ENCODE data around the gene OXLD1. TPM values are rescaled to one million over a fixed set of nuclear protein-coding genes. Genes with fewer than 3 reads are reported as not detected.
"Not testable (repeated sequence)": the region's sequence is repeated elsewhere in the genome, so short reads cannot be mapped to it uniquely, and the experiment has no call there.

The OXLD1 gene
- total RNA-seq, 1 experiment from 2014 or later, result 106 TPM

DNA sequence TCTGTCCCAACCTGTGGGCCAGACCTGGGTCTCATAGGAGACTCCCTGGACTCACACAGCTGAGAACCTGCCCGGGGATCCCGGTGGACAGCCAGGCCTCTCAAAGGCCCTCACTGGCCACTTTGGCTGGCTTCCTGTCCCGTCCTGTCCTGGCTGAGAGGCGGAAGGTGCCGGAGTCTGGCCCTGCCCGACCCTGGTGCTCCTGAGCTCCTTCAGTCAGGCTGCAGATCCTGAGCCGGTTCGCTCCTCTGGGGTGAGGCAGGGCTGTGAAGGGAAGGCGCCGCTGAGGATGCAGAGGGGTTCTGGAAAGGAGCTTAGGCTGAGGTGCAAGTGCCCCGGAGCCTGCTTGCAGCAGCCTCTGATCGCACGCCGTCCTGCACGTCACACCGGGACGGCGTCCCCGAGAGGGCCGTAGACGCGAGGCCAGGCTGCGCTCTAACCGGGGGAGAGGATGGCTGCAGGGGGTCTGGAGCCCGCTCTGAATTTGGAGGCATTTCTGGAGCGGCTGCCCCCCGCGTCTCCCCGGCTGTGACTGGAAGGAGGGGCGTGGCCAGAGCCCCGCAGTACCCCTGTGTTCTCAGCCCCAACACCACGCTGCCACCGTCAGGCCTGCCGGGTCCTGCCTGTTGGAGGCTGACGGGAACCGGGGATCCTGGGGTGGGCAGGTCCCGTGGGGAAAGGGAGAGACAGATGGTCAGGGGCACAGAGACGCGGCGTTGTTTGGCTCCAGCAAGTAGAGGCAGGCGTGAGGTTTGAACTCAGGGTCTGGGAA lies 21.6 kb upstream of the OXLD1 start:
- no peak for DNase-seq (ENCODE audit: low read depth, low spot score)
- in situ Hi-C loops (cut with HindIII; ENCODE audit: low pct_unique_long_range_greater_than_20kb, low sequenced_read_pairs), result no loop called here

DNA sequence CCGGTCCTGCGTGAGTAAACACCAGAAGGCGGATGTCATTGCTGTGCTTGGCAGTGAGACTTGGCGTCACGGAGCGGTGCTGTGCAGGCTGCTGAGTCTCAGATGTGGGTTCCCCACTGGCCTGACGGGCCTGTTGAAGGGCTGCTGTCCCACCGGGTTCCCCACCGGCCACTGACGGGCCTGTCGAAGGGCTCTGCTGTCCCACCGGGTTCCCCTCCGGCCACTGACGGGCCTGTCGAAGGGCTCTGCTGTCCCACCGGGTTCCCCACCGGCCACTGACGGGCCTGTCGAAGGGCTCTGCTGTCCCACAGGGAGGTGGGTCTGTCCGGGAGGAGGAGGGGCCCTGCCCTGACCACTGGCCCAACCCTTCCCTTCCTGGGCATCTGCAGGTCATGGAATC lies 20.2 kb upstream of the OXLD1 start:
- in situ Hi-C loops (cut with HindIII; ENCODE audit: low pct_unique_long_range_greater_than_20kb, low sequenced_read_pairs), result no loop called here
- no peak for DNase-seq (ENCODE audit: low read depth, low spot score)

DNA sequence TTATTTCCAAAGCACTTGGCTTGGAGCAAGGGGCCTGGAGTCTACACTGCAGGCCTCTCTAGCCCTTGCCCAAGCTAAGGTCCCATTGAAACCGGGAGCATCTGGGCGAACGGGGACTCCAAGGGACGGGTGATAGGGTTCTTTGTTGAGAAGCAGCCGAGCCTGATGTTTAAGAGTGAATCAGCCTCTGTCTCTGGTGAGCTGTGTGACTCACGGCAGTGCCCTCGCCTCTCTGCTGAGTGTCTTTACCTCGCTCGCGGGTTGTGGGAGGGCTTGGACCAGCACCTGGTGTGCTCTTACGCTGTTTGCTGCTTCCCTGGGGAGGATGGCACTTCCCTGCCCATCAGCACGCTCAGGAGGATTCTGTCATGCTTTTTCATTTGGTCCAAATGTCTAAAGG lies 18.7 kb upstream of the OXLD1 start:
- DNase-seq (ENCODE audit: low read depth, low spot score), result peak; percentile 53
- in situ Hi-C loops (cut with HindIII; ENCODE audit: low pct_unique_long_range_greater_than_20kb, low sequenced_read_pairs), result no loop called here

DNA sequence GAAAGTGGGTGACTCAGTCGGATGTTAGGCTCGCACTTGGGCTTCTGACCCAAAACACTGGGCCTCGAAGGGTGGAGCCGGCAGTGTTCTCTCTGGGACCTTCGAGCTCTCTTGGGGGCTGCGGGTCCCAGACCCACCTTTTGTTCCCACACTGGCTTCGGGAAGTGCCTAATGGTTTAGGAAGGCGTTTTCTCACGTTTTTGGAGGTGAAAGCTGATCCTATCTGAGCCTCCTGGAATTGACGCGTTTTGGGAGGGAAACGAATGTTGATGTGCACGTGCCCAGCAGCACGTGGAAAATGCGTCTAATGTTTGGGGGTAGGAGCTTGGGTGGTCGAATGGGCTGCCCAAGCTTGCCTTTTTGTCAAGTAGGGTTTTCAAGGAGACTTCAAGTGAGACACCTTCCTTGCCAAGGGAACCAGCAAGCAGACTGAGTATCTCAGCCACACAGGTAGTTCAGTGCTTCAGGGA lies 18.1 kb upstream of the OXLD1 start:
- DNase-seq (ENCODE audit: low read depth, low spot score), result peak; percentile 40
- in situ Hi-C loops (cut with HindIII; ENCODE audit: low pct_unique_long_range_greater_than_20kb, low sequenced_read_pairs), result no loop called here

DNA sequence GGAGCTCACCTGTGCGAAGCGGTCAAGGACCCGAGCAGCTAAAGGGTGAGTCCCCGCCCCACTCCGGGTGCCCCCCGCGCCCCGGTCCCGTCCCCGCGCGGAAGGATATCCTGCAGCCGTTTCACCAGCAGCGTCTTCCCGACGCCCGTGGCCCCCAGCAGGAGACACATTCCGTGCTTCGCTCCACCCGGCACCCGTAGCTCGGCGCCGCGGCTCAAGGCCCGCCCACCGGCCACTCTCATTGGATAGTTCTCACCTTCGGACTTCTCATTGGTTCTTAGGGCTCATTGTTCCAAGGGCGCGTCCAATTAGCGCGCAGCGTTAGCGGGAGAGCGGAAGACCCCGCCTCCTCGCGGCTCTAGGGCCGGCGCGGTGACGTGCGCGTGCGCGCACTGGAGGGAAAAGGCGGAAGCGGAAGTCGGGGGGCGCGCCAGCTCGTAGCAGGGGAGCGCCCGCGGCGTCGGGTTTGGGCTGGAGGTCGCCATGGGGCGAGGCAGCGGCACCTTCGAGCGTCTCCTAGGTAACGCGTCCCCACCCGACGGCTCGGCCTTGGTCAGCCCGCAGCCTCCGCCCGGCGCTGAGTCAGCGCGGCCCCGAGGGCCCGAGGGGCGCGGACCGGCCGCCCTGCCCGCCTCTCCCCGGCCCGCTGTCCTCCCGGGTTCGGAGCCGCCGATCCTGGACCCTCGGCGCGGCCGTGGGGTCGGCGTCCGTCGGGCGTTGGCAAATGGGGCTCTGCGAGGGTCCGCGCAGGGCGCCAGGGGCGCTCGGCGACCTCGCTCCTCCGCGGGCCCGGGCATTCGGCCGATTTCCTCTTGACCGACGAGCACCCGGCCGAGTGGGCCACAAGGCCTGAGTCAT lies 17.4 kb upstream of the OXLD1 start, which contains the start of the genes ARL16 and HGS:
Gene ARL16 (minus strand): TSS at position 214 of the 858 bp plus-strand sequence. CDS start 44 bp downstream, at position 170.
Gene HGS (plus strand): TSS at position 428 of the 858 bp plus-strand sequence. CDS start 56 bp downstream, at position 484.
- DNase-seq (ENCODE audit: low read depth, low spot score), result peak; percentile 100
- in situ Hi-C loops (cut with HindIII; ENCODE audit: low pct_unique_long_range_greater_than_20kb, low sequenced_read_pairs), result no loop called here

DNA sequence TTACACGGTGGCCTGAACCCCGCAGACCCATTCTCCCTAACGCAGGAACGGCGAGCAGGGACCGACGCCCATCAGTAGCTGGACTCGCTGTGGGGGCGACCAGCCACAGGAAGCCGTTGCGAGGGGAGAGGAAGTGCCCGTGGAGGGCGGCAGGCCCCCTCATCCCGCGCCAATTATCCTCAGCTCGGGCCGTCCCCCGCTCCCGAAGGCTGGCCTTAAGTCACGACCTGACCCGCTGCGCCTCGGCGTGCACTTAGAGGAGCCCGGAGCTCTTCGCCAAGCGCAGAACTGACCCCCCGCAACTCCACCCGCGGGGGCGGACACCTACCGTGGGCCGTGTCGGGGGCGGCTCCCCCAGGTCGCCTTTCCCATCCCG lies 16.8 kb upstream of the OXLD1 start:
- no peak for DNase-seq (ENCODE audit: low read depth, low spot score)
- in situ Hi-C loops (cut with HindIII; ENCODE audit: low pct_unique_long_range_greater_than_20kb, low sequenced_read_pairs), result no loop called here

DNA sequence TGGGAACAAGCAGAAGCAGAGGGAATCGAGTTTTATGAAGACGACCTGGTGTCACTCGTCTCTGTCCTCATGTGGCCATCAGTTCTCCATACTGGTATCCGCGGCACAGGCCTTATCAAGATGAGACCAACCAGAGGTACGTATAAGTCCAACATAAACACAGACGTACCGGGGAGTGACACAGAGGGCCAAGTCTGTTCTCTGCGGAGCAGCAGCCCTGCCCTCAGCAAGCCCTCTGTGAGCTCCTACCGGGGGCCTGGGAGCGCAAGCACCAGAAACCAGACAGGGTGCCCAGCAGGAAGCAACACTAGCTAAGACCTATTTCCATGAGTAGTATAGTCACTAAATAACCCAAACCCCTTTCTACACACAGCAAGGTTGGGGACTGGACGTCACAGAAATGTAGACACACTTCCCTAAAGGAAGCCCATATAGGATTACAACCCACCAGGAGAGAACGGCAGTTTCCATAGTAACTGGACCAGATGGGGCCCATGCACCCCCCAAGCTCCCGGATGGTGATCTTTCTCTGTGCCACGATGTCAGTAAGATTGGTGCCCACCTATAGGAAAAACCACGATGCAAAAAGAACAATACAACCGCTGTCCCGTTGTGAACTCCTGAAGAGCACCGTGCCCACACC lies 16.3 kb upstream of the OXLD1 start:
- in situ Hi-C loops (cut with HindIII; ENCODE audit: low pct_unique_long_range_greater_than_20kb, low sequenced_read_pairs), result no loop called here
- no peak for DNase-seq (ENCODE audit: low read depth, low spot score)

DNA sequence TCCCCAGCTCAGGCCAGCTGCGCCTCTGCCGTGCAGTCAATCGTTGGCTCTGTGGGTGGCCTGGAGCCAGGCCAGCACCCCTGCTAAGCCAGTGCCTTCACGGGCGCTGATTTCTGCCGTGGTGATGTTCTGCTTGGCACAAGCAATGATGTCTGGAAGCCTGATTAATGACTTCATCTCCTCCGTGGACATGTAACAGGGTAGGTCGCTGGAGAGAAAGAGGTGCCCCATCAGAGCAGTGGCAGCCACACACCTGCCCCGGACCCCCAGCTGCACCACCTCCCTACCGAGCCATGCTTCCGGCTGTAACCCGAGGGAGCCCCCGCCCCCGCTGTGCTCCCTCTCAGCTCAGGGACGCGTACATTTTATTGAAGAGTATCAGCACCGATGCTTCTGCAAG lies 15.3 kb upstream of the OXLD1 start:
- in situ Hi-C loops (cut with HindIII; ENCODE audit: low pct_unique_long_range_greater_than_20kb, low sequenced_read_pairs), result no loop called here
- DNase-seq (ENCODE audit: low read depth, low spot score), result no peak

DNA sequence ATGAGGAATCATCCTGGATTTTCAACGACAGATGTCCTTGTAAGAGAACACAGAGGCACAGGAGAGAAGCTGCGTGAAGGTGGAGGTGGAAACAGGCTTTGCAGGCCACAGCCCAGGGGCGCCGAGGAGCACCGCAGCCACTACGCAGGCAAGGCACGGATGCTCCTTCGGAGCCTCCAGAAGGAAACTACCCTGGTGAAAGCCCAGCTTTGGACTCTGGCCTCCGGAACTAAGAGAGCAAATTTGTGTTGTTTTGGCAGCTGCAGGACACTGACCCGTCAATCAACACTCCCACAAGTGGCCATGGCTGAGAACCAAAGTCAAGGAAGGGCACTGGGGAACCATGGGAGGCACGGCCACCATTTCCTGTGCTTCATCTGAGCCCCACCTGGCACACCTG lies 13.7 kb upstream of the OXLD1 start:
- no peak for DNase-seq (ENCODE audit: low read depth, low spot score)
- in situ Hi-C loops (cut with HindIII; ENCODE audit: low pct_unique_long_range_greater_than_20kb, low sequenced_read_pairs), result no loop called here

DNA sequence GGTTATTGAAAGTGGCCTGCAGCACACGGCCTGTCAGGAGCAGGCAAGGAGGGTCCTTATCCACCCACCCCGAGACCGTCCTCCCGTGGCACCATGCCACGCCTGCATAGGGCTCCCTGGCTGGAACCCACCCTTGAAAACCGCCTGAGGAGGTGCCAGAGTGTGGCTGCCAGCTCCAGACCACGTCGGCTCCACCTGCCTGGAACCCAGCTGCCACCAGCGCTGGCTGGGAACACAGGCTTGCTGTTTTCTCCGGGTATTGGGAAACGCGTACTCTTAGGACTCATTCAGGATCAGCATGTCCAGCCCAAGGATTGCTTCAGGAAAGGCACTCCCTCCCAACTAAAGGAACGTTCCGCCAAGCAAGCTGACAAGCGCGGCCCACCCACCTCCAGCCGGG lies 10.5 kb upstream of the OXLD1 start:
- in situ Hi-C loops (cut with HindIII; ENCODE audit: low pct_unique_long_range_greater_than_20kb, low sequenced_read_pairs), result no loop called here

DNA sequence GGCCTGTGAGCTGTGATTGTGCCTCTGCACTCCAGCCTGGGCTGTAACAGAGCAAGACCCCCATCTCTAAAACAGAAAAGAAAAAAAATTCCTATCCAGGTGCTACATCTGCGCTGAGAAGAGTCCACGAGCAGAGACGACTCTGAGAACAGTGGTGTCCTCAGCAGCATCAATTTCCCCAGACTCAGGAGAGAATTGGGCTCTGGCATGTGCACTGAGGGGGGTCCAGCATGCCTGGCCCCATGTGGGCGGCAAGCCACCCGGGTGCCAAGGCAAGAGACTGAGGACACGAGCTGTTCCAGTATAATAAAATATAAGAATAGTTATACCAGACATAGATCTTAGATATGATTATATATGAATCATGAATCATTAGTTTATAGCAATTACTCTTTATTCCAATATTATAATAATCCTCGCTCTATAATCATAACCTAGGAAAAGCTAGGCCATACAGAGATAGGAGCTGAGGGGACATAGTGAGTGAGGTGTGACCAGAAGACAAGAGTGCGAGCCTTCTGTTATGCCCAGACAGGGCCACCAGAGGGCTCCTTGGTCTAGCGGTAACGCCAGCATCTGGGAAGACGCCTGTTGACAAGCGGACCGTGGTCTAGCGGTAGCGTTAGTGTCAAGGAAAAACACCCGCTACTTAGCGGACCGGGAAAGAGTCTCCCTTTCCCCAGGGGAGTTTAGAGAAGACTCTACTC lies 9.3 kb upstream of the OXLD1 start:
- in situ Hi-C loops (cut with HindIII; ENCODE audit: low pct_unique_long_range_greater_than_20kb, low sequenced_read_pairs), result not testable (repeated sequence)
- DNase-seq (ENCODE audit: low read depth, low spot score), result peak; percentile 71

More for the DNA sequence above, 10.5 kb upstream of the OXLD1 start:
- DNase-seq (ENCODE audit: low read depth, low spot score), result no peak

DNA sequence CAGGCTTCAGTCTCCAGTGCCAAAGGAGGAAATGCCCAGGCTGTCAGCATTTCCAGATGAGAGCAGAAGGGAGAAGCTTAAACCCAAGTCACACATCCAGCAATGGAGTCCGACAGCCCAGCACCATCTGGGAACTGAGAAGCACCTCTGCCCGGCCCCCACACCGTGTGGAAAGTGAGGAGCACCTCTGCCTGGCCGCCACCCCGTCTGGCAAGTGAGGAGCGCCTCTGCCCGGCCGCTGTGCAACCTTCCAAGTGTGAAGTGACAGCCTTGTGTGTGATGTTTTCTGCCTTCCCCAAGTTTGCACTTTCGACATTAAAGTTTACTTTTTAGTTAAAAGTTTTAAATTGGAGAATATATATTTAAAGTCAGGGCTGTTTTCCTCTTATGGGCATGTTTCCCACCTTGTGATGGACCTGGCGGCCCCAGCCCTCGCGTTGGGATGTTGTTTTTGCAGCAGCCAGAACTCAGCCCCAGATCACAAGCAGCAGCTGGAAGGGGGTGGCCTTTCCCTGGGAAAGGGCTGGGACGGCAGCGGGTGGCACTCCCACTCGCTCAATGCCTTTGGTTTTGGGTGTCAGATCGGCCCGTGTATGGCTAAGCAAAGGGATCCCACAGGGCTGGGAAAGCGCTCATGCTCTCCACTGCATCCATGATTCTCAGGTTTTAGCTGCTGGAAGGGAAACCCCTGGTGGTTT lies 7.3 kb upstream of the OXLD1 start:
- in situ Hi-C loops (cut with HindIII; ENCODE audit: low pct_unique_long_range_greater_than_20kb, low sequenced_read_pairs), result no loop called here
- DNase-seq (ENCODE audit: low read depth, low spot score), result no peak

DNA sequence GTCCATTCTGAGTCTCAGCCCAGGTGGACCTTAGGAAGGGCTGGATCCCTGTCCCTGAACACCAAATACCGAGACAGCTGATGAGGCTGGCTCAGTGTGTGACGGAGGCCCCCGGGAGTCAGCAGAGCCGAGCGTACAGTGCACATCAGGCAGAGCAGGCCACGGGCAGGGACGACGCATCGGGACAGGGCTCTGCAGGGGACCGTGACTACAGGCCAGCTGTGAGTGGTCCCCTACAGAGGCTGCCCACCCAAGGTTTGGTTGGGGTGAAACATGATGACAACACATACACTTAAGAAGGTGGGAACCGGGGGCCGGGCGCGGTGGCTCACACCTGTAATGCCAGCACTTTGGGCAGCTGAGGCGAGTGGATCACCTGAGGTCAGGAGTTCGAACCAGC lies 6.5 kb upstream of the OXLD1 start:
- in situ Hi-C loops (cut with HindIII; ENCODE audit: low pct_unique_long_range_greater_than_20kb, low sequenced_read_pairs), result no loop called here
- no peak for DNase-seq (ENCODE audit: low read depth, low spot score)

DNA sequence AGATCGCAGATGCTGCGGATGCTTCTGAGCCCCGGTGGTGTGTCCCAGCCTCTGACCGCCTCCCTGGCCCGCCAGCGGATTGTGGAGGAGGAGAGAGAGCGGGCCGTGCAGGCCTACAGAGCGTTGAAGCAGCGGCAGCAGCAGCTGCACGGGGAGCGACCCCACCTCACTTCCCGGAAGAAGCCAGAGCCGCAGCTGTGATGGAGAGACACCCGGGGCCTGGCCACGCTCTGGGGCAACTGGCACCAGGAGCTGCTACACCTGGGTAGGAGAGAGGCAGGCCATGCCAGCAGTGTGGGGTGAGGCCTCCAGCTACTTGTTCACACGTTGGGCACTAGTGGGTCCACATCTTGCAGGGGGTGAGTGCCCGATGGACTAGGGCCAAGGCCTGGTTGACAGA lies 6.1 kb upstream of the OXLD1 start:
- no peak for DNase-seq (ENCODE audit: low read depth, low spot score)
- in situ Hi-C loops (cut with HindIII; ENCODE audit: low pct_unique_long_range_greater_than_20kb, low sequenced_read_pairs), result no loop called here

DNA sequence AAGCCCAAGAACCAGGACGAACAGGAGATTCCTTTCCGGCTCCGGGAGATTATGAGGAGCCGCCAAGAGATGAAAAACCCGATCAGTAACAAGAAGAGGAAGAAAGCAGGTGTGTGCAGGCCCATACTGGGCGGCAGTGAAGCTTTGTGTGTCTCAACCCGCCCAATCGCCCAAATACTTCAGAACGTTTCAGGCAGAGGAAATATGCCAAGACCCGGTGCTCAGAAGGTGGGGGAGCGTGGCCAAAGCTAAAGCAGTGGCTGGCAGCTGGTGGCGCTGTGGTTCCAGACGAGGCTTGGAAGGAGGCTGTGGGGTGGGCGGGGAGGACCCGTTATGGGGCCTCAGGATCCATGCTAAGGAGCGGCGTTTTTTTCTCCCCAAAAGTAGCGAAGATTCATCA lies 1.3 kb upstream of the OXLD1 start:
- in situ Hi-C loops (cut with HindIII; ENCODE audit: low pct_unique_long_range_greater_than_20kb, low sequenced_read_pairs), result no loop called here

DNA sequence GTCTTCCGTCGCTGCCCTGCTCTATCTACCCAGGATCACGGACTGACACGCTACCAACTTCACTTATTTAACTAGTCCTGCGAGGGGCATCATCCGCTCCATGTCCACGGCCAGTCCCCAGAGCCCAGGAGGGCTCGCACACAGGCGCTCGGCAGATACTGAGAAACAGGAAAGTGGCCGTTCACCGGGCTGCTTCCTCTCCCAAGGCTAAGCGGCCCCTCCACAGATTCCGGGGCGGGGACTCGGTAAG lies 388 bp downstream of the OXLD1 start:
- in situ Hi-C loops (cut with HindIII; ENCODE audit: low pct_unique_long_range_greater_than_20kb, low sequenced_read_pairs), result no loop called here
- DNase-seq (ENCODE audit: low read depth, low spot score), result no peak

More for the DNA sequence above, 1.3 kb upstream of the OXLD1 start:
- peak; percentile 77 for DNase-seq (ENCODE audit: low read depth, low spot score)
